Measurements from ENCODE around the gene RNF11. TPM values are rescaled to one million over a fixed set of nuclear protein-coding genes. Genes with fewer than 3 reads are reported as not detected.

The RNF11 gene
- total and polyA plus RNA-seq, 2 of the 8 experiments (the other 6 are each of a cell fraction or from before 2014, with no cell fraction given) = 49.6 to 54.2 TPM

GRCh38 chr1:51303751-51304251 lies 67.7 kb downstream of the RNF11 start:
- Histone ChIP-seq H3K23me2 (ENCODE audit: low read depth, low read length) (no peaks in the 10 kb centered on the region), H4K20me1 (replicated peaks in 1 of 2; ENCODE audit: control insufficient read depth in 1 of 2, insufficient read depth in 2 of 2, low read length in 2 of 2) (no peaks in the 10 kb centered on the region), H2BK15ac (ENCODE audit: low read length) (no peak overlapping the region), H3K4me3 (ENCODE audit: extremely low read depth in 1 of 4, insufficient read depth in 2 of 4, low read depth in 3 of 4, low read length in 4 of 4) (no peak overlapping the region), H2AFZ (ENCODE audit: low read length) (no peak overlapping the region), H2BK5ac (ENCODE audit: low read depth, low read length) (no peak overlapping the region), H4K5ac (ENCODE audit: insufficient read length, low read depth, low read length) (no peak overlapping the region), H2AK5ac (ENCODE audit: low read depth, low read length) (no peak overlapping the region), H2BK120ac (replicated peaks; ENCODE audit: low read depth, low read length) (no peak overlapping the region), H3K27ac (ENCODE audit: low read depth, low read length) (no peak overlapping the region), H3K9ac (replicated peaks in 1 of 4; ENCODE audit: extremely low read depth in 1 of 4, low read depth in 3 of 4, low read length in 3 of 4) (no peak overlapping the region), H3K23ac (ENCODE audit: insufficient read length) (no peak overlapping the region), H3K79me2 (ENCODE audit: control insufficient read depth in 1 of 2, insufficient read depth in 2 of 2, low read length in 2 of 2) (no peaks in the 10 kb centered on the region; a peak in 1 of 4 replicates), H3K4ac (replicated peaks; ENCODE audit: insufficient read length, low read depth, low read length) (no peak overlapping the region), H3K27me3 (replicated peaks in 1 of 4; ENCODE audit: control insufficient read depth in 3 of 4, extremely low read depth in 1 of 4, insufficient read depth in 3 of 4, low read length in 3 of 4) (no peaks in the 10 kb centered on the region), H3K9me3 (ENCODE audit: insufficient read depth in 2 of 2, low read depth in 1 of 2, low read length in 1 of 2) (peaks cover 0 to 3% of the 10 kb centered on the region in 2 experiments; a peak in 2 of 4 replicates), H3K56ac (replicated peaks; ENCODE audit: insufficient read length, low read depth, low read length) (no peak overlapping the region), H3K36me3 (ENCODE audit: control insufficient read depth in 2 of 4, insufficient read depth in 4 of 4, low read length in 3 of 4) (no peaks in the 10 kb centered on the region), H4K8ac (ENCODE audit: extremely low read depth, insufficient read depth, low read length) (no peak overlapping the region), H2BK20ac (ENCODE audit: low read length) (no peak overlapping the region), H4K91ac (replicated peaks; ENCODE audit: insufficient read length, low read length) (no peak overlapping the region), H3K4me1 (replicated peaks in 1 of 4; ENCODE audit: control insufficient read depth in 3 of 4, insufficient read depth in 4 of 4, low read length in 3 of 4) (peaks cover 0 to 6% (median under 1%) of the 10 kb centered on the region in 4 experiments; a peak in 1 of 7 replicates), H3K14ac (ENCODE audit: insufficient read length) (no peak overlapping the region), H3K18ac (ENCODE audit: extremely low read depth, low read length) (no peak overlapping the region), H2BK12ac (ENCODE audit: low read depth, low read length) (no peak overlapping the region), H3K4me2 (ENCODE audit: insufficient read depth in 1 of 2, low read depth in 2 of 2, low read length in 2 of 2) (no peak overlapping the region), H3K79me1 (ENCODE audit: low read depth, low read length) (no peaks in the 10 kb centered on the region)
- FAIRE-seq = no peak
- WGBS, 2 experiments (ENCODE audit: extremely low coverage in 1 of 2, insufficient coverage in 1 of 2, insufficient read length in 1 of 2, insufficient replicate concordance in 2 of 2, low coverage in 1 of 2, low lambda C conversion rate in 2 of 2, missing lambda C conversion rate in 1 of 2) = 84% methylated on average over 8 of the region's 8 CpGs; no CpG with 5 or more reads in 1 of the 2 experiments
- ChIA-PET POLR2A (ENCODE audit: partially characterized antibody) (no interaction called here), CTCF (ENCODE audit: partially characterized antibody) (interaction anchor here (0.6 kb wide), 1 partner anchor 12 kb away, joined by 4 read pairs; no protein-coding TSS in a partner anchor)
- no peak for DNase-seq (ENCODE audit: low read depth in 1 of 2, low spot score in 2 of 2)
- TF ChIP-seq CHD2 (IDR thresholded peaks at IDR 0.05; ENCODE audit: low read length) = no peak
- no peak for TF ChIP-seq POLR2A (IDR thresholded peaks at IDR 0.05; ENCODE audit: control extremely low read depth in 1 of 2, low read depth in 2 of 2, low read length in 2 of 2)
- no peak for TF ChIP-seq TAF1 (IDR thresholded peaks at IDR 0.05; ENCODE audit: low read depth, low read length)
- TF ChIP-seq EZH2 (IDR thresholded peaks at IDR 0.05; ENCODE audit: low read depth, low read length, severe bottlenecking) = no peak
